Measurements from ENCODE around the gene LTN1. TPM values are rescaled to one million over a fixed set of nuclear protein-coding genes. Genes with fewer than 3 reads are reported as not detected.
"Not testable (repeated sequence)": the region's sequence is repeated elsewhere in the genome, so short reads cannot be mapped to it uniquely, and the experiment has no call there.

The LTN1 gene
- total and polyA plus RNA-seq, 8 donors, result 3.1 to 63.3 (median 9.0) TPM

DNA sequence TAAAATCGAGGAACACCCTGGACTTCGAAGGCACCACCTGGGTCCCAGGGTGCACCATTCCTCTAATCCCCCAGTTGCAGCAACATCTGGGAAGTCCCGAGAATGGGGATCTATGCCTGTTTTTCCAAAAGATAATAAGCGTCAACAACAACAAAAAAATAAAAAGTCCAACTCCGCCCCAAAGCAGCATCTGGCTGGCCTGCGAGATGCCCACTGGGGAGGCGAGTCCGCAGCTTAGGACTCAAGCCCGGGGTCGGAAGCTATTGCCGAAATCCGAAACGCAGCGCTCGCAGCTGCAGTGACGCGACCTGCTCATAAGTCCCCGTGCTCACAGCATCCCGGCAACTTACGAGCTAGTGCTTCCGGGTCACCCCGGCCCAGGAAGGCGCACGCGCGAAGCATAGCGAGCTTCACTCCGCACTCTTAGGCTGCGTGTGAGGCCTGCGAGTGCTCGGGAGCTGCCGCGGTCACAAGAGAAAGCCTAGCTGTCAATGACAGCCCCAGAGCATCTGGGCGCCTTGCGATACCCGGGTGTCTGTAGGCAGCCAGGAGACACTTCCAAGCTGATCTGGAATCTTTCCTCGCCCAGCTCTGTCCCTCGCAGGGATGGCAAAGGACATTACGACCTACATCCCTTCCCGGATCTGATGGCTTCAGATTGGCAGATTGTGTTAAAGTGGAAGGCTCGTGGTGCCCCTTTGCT is 9.9 kb upstream of the LTN1 start:
- TF ChIP-seq EP300 (IDR thresholded peaks at IDR 0.05) (no peak), POLR2AphosphoS5 (IDR thresholded peaks at IDR 0.05) (peak; percentile 100), POLR2A (IDR thresholded peaks at IDR 0.05) (peak in 2 of 4 donors; percentile 88 to 90)
- WGBS, 5 donors, result 1% methylated on average over 36 to 41 of the region's 41 CpGs
- DNase-seq, result peak; percentile 96 to 99
- H3K27ac ChIP-seq, result peak overlapping the region; percentile 83 to 97 (median 94)
- peak overlapping the region; percentile 46 to 65 (median 59) for H3K4me3 ChIP-seq
- intact Hi-C loops (cut with DNase I; ENCODE audit: low total_unique reads), result no loop called here
- H3K9me3 ChIP-seq, result no peaks in the 10 kb centered on the region
- no peaks in the 10 kb centered on the region for H3K27me3 ChIP-seq
- H3K4me1 ChIP-seq, result peaks cover 0 to 20% (median 10%) of the 10 kb centered on the region in 4 donors
- H3K36me3 ChIP-seq, result peaks cover 0 to 23% (median 21%) of the 10 kb centered on the region in 4 donors

DNA sequence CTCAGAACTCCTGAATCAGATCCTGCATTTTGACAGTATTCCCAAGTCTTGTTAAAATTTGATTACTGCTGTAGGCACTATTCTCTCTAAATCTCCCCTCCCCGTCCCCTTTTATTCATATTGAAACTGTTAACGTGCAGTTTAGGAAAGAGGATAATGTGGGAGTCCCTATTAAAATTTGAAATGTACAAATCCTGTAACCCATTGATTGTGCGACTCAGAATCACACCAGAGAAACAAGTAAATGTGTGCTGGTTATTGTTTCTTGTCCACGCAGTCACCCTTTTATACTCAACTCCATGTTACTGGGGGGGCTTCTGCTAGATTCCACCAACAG is 584 bp upstream of the LTN1 start:
- H3K27ac ChIP-seq, result peak overlapping the region; percentile 31 to 96 (median 89)
- H3K4me1 ChIP-seq, result peaks cover 14 to 46% (median 26%) of the 10 kb centered on the region in 4 donors
- no peaks in the 10 kb centered on the region for H3K27me3 ChIP-seq
- 33 to 55% (median 45%) methylated on average over 4 of the region's 4 CpGs for WGBS, 5 donors
- no peak for DNase-seq
- peak overlapping the region; percentile 79 to 96 (median 94) for H3K4me3 ChIP-seq
- H3K9me3 ChIP-seq, result no peaks in the 10 kb centered on the region
- no peak for TF ChIP-seq POLR2AphosphoS5 (IDR thresholded peaks at IDR 0.05)
- TF ChIP-seq, protein P1, sequence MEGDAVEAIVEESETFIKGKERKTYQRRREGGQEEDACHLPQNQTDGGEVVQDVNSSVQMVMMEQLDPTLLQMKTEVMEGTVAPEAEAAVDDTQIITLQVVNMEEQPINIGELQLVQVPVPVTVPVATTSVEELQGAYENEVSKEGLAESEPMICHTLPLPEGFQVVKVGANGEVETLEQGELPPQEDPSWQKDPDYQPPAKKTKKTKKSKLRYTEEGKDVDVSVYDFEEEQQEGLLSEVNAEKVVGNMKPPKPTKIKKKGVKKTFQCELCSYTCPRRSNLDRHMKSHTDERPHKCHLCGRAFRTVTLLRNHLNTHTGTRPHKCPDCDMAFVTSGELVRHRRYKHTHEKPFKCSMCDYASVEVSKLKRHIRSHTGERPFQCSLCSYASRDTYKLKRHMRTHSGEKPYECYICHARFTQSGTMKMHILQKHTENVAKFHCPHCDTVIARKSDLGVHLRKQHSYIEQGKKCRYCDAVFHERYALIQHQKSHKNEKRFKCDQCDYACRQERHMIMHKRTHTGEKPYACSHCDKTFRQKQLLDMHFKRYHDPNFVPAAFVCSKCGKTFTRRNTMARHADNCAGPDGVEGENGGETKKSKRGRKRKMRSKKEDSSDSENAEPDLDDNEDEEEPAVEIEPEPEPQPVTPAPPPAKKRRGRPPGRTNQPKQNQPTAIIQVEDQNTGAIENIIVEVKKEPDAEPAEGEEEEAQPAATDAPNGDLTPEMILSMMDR (IDR thresholded peaks at IDR 0.05), result no peak
- TF ChIP-seq POLR2A (IDR thresholded peaks at IDR 0.05), result no peak
- no peak for TF ChIP-seq EP300 (IDR thresholded peaks at IDR 0.05)
- intact Hi-C loops (cut with DNase I; ENCODE audit: low total_unique reads), result no loop called here
- H3K36me3 ChIP-seq, result peaks cover 0 to 3% (median 0%) of the 10 kb centered on the region in 4 donors

DNA sequence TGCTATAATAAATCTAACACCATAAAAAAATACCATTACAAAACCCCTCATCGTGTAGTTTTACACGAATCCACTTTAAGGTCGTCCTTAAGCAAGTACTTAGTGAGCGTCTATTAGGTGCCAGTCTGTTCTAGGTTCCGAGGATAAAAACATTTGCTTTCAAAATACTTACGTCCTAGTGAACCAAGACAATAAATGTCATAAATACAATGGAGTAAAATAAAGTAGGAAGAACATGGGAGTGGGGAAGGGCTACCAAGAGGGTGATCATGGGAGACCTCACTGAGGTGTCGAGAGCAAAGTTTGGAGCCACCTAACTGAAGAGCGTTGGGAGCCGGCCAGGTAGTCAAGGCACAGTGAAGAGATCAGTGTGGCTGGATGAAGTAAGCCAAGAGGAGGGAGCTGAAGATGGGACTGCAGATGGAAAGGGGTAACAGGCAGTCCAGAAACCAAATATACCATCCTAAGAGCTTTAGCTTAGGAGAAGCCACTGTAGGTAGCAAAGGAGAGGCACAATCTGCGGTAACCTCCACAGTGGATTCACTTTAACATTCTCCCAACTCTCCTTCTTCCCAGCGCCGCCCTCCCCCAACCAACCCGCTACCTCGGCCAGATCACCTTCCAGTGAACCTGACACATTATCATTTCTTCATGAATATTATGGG is 684 bp downstream of the LTN1 start:
- Histone ChIP-seq H3K9me3 (no peaks in the 10 kb centered on the region), H3K27ac (peak overlapping the region; percentile 88 to 96 (median 92)), H3K4me1 (peaks cover 15 to 59% (median 30%) of the 10 kb centered on the region in 4 donors), H3K4me3 (peak overlapping the region; percentile 79 to 96 (median 94)), H3K36me3 (peaks cover 0 to 3% (median 0%) of the 10 kb centered on the region in 4 donors), H3K27me3 (no peaks in the 10 kb centered on the region)
- 3 to 5% (median 5%) methylated on average over 14 of the region's 14 CpGs for WGBS, 5 donors
- intact Hi-C loops (cut with DNase I; ENCODE audit: low total_unique reads), result no loop called here
- no peak for DNase-seq
- no peak for TF ChIP-seq POLR2A (IDR thresholded peaks at IDR 0.05)
- no peak for TF ChIP-seq EP300 (IDR thresholded peaks at IDR 0.05)
- TF ChIP-seq, protein P1 (IDR thresholded peaks at IDR 0.05), result no peak
- TF ChIP-seq POLR2AphosphoS5 (IDR thresholded peaks at IDR 0.05), result no peak

DNA sequence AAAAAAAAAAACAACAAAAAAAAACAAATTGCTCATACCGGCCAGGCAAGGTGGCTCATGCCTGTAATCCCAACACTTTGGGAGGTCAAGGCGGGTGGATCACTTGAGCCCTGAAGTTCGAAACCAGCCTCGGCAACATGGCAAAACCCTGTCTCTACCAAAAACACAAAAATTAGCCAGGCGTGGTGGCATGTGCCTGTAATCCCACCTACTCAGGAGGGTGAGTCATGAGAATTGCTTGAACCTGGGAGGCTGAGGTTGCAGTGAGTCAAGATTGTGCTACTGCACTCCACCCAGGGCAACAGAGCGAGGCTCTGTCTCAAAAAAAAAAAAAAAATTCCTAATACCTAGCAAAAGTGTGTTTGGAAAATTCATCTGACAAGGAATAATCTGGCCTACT is 4.5 kb downstream of the LTN1 start:
- H3K9me3 ChIP-seq; H3K27ac ChIP-seq; DNase-seq; H3K27me3 ChIP-seq; H3K4me3 ChIP-seq; intact Hi-C loops (cut with DNase I; ENCODE audit: low total_unique reads): not testable (repeated sequence)
- H3K4me1 ChIP-seq, result peaks cover 15 to 60% (median 29%) of the 10 kb centered on the region in 4 donors
- 87 to 93% (median 91%) methylated on average over 6 of the region's 6 CpGs for WGBS, 5 donors
- peaks cover 0 to 36% (median 32%) of the 10 kb centered on the region in 4 donors for H3K36me3 ChIP-seq

DNA sequence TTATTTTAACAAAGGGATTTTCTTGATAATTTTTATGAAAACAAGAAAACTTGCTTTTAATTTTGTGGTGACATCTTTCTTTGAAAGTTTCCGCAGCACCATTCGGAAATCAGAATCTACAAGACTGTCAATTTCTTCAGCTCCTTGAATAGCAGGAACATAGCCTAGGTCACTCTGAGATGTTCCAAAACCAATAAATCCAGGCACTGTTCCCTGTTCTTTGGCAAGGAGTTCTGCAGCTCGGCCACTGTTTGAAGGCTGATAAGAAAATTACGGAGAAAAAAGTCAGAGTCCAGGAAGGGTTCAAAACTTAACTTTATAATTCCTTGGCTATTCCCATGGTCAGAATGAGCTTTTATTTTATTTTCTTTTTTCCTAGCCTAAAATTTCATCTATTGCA is 6.0 kb downstream of the LTN1 start:
- H3K9me3 ChIP-seq, result no peaks in the 10 kb centered on the region
- no peak overlapping the region for H3K4me3 ChIP-seq
- peak in 1 of 2 donors; percentile 36 for DNase-seq
- no peak overlapping the region for H3K27ac ChIP-seq
- peaks cover 10 to 53% (median 25%) of the 10 kb centered on the region in 4 donors for H3K4me1 ChIP-seq
- TF ChIP-seq EP300 (IDR thresholded peaks at IDR 0.05) (no peak), POLR2A (IDR thresholded peaks at IDR 0.05) (no peak), POLR2AphosphoS5 (IDR thresholded peaks at IDR 0.05) (no peak)
- TF ChIP-seq, protein P1 (IDR thresholded peaks at IDR 0.05), result no peak
- H3K27me3 ChIP-seq, result no peaks in the 10 kb centered on the region
- intact Hi-C loops (cut with DNase I; ENCODE audit: low total_unique reads), result no loop called here
- H3K36me3 ChIP-seq, result peaks cover 0 to 51% (median 47%) of the 10 kb centered on the region in 4 donors
- WGBS, 5 donors, result 36 to 65% (median 45%) methylated on average over 4 of the region's 4 CpGs
